Tibial nerve (tissue), 4 donors: Measurements from ENCODE around the gene GNPAT. TPM values are rescaled to one million over a fixed set of nuclear protein-coding genes. Genes with fewer than 3 reads are reported as not detected.

Source experiments
- DNase-seq, 2 donors: peaks; one replicate each; pipeline ENCODE4 v3.0.0-alpha.2; 2019; ENCODE audit warnings: low spot score in 2 of 2
- H3K27ac ChIP-seq, 4 donors: fragments of 200-600 bp; sonication (generic) in 3 of 4; one replicate each; pipeline ENCODE4 v1.5.1; 2017 to 2019; ENCODE audit warnings: mild to moderate bottlenecking in 1 of 4
- H3K27me3 ChIP-seq, 2 donors: fragments of 200-600 bp; sonication (generic) in 1 of 2; one replicate each; pipeline versions ENCODE4 v1.5.1 to v1.6.0; 2017 to 2019
- H3K36me3 ChIP-seq, 3 donors: fragments of 200-600 bp; sonication (generic); one replicate each; pipeline ENCODE4 v1.5.1; 2018 to 2019
- H3K4me1 ChIP-seq, 4 donors: fragments of 200-600 bp; sonication (generic) in 3 of 4; one replicate each; pipeline ENCODE4 v1.5.1; 2017 to 2019
- H3K4me3 ChIP-seq, 4 donors: fragments of 200-600 bp; sonication (generic) in 3 of 4; one replicate each; pipeline ENCODE4 v1.5.1; 2017 to 2019; ENCODE audit warnings: mild to moderate bottlenecking in 1 of 4, moderate library complexity in 1 of 4
- H3K9me3 ChIP-seq, 4 donors: fragments of 200-600 bp; sonication (generic) in 3 of 4; one replicate each; pipeline ENCODE4 v1.5.1; 2017 to 2019
- EP300 ChIP-seq, 2 donors: sonication (generic); formaldehyde crosslinking; IDR thresholded peaks; one replicate each; pipeline ENCODE4 v1.6.1; 2017; ENCODE audit warnings: antibody characterized with exemption in 2 of 2, mild to moderate bottlenecking in 1 of 2
- POLR2A ChIP-seq, 2 donors: fragments of 450-650 bp; IDR thresholded peaks; one replicate each; pipeline ENCODE4 v1.6.1; 2017; ENCODE audit warnings: antibody characterized with exemption in 2 of 2, mild to moderate bottlenecking in 2 of 2, moderate library complexity in 2 of 2
- WGBS, 2 donors: methylation state at CpG; one replicate each; pipeline ENCODE4 v1.1.5; 2018; 5-methylcytosine and 5-hydroxymethylcytosine counted together
- total RNA-seq, 4 donors: library from RNA; depleted of rRNA; stranded (reverse); fragments of >200 nt; gene quantifications; one replicate each; pipeline ENCODE4 v1.1.0, GENCODE V29; 2016
- TF ChIP-seq, protein P1 (sequence below), 5 experiments: fragments of 200-600 bp in 3 of 5; fragments of 450-650 bp in 2 of 5; sonication (generic) in 3 of 5; IDR thresholded peaks; one replicate each; pipeline ENCODE4 v1.5.1; 2016 to 2019; ENCODE audit warnings: antibody characterized with exemption in 5 of 5, mild to moderate bottlenecking in 3 of 5, moderate library complexity in 2 of 5

GNPAT gene
- total RNA-seq, result 10 to 100 TPM; 21.8 to 38.2 (median 33.3) TPM

DNA sequence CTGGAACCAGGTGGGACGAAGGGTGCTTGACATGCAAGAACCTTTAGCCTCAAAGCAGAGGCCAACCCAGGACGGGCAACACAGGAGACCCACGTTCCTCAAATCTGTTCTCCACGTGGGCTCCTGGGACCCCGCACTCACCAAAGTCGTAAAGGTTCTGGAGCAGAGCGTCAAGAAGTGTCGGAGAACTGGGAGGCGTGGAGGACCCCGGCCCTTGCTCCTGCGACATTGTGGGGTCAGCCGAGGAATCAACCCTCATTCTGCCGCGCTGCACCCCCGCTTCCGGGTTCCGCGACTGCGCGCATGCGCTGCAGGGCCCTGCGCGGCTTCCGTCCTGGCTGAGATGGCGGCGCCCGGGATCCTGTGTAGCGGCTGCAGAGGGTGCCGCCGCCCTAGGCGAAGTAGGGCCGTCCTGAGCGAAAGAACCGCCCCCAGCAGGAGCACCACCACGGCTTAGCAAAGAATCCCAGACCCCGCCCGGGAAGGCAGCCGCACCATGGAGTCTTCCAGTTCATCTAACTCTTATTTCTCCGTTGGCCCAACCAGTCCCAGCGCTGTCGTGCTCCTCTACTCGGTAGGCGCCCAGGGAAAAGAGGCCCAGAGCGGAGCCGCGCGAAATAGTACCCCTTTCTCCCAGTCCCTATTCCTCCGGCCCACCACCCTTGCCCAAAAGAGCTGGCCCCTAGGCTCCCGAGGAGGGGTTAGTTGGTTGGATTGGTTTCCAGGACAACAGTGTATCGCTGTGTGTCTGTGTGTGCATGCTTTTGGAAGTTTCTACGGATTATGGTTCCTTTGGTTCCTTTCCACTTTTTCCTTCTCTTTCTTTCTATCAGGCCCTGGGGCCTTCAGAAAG lies at the start of gene GNPAT:
Gene GNPAT, plus strand, starts transcription at position 330 of the 853 bp plus-strand sequence. Its CDS starts 167 bp downstream, at position 497.
- TF ChIP-seq, protein P1, sequence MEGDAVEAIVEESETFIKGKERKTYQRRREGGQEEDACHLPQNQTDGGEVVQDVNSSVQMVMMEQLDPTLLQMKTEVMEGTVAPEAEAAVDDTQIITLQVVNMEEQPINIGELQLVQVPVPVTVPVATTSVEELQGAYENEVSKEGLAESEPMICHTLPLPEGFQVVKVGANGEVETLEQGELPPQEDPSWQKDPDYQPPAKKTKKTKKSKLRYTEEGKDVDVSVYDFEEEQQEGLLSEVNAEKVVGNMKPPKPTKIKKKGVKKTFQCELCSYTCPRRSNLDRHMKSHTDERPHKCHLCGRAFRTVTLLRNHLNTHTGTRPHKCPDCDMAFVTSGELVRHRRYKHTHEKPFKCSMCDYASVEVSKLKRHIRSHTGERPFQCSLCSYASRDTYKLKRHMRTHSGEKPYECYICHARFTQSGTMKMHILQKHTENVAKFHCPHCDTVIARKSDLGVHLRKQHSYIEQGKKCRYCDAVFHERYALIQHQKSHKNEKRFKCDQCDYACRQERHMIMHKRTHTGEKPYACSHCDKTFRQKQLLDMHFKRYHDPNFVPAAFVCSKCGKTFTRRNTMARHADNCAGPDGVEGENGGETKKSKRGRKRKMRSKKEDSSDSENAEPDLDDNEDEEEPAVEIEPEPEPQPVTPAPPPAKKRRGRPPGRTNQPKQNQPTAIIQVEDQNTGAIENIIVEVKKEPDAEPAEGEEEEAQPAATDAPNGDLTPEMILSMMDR (IDR thresholded peaks at IDR 0.05), result no peak
- TF ChIP-seq POLR2A (IDR thresholded peaks at IDR 0.05) (peak; percentile 58 to 76), EP300 (IDR thresholded peaks at IDR 0.05) (peak in 1 of 2 donors; percentile 96)
- 0% methylated on average over 19 to 23 of the region's 51 CpGs for WGBS, 2 donors
- Histone ChIP-seq H3K9me3 (no peaks in the 10 kb centered on the region), H3K27ac (peak within 1 kb of the TSS; percentile 1 to 88 (median 86)), H3K27me3 (no peaks in the 10 kb centered on the region), H3K4me3 (peak within 1 kb of the TSS; percentile 58 to 86 (median 81)), H3K4me1 (peaks cover 0 to 58% (median 23%) of the 10 kb centered on the region in 4 donors), H3K36me3 (peaks cover 0 to 26% (median 0%) of the 10 kb centered on the region in 3 donors)
- DNase-seq, result peak; percentile 72 to 73

DNA sequence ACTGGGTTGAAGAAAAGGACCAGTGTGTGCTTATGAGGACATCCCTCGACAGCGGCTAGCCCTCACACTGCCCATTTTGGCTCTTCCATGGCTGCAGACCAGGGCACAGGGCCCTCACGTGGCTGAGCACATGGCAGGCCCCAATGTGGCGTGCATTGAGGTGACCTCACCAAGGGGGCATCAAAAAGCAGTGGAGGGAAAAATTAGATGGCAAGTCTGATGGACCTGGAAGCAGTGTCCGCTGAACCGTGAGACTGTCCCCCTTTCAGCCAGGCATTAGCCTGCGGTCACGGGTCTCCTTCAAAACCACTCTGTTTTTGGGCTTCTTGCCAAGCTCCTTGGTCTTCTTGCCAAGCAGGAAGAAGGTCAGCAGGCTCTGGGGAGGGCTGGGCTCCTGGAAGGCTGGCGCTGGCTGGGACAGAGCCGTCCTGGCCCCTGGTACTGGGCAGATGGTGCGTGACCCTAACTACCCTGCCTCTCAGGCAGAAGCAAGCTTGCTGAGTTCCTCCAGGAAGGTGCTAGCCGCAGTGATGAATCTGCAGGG lies 48.3 kb upstream of the GNPAT start:
- Histone ChIP-seq H3K4me3 (no peak overlapping the region), H3K27ac (no peak overlapping the region), H3K36me3 (no peaks in the 10 kb centered on the region), H3K27me3 (no peaks in the 10 kb centered on the region), H3K4me1 (peaks cover 0 to 8% (median 0%) of the 10 kb centered on the region in 4 donors), H3K9me3 (no peaks in the 10 kb centered on the region)
- no peak for DNase-seq
- TF ChIP-seq EP300 (IDR thresholded peaks at IDR 0.05), result no peak
- 25 to 33% methylated on average over 12 of the region's 12 CpGs for WGBS, 2 donors

DNA sequence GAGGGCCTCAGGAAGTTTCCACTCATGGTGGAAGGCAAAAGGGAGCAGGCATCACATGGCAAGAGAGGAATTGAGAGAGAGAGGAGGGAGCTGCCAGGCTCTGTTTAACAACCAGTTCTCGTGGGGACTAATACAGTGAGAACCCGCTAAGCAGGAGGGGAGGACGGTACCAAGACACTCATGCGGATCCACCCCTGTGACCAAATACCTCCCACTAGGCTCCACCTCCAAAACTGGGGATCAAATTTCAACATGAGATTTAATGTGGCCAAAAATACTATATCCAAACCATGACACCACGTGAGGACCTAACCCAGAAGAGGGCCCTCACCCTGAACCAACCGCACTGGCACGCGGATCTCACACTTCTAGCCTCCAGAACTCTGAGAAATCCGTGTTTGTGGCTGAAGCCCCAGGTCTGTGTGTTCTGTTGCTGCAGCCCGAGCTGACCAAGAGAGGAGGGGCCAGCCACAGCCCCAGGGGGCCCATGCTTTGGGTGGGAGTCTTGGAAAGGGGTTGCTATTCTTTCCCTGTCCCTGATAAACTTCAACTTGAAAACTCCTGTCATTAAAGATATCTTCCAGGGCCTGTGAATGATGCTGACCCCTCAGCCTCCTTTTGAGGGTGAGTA lies 47.2 kb upstream of the GNPAT start:
- no peak for DNase-seq
- no peaks in the 10 kb centered on the region for H3K36me3 ChIP-seq
- TF ChIP-seq, protein P1 (IDR thresholded peaks at IDR 0.05), result no peak
- TF ChIP-seq POLR2A (IDR thresholded peaks at IDR 0.05) (no peak), EP300 (IDR thresholded peaks at IDR 0.05) (no peak)
- H3K4me3 ChIP-seq, result no peak overlapping the region
- 75 to 76% methylated on average over 10 of the region's 10 CpGs for WGBS, 2 donors
- H3K9me3 ChIP-seq, result no peaks in the 10 kb centered on the region
- peaks cover 0 to 8% (median 0%) of the 10 kb centered on the region in 4 donors for H3K4me1 ChIP-seq
- no peaks in the 10 kb centered on the region for H3K27me3 ChIP-seq
- no peak overlapping the region for H3K27ac ChIP-seq

DNA sequence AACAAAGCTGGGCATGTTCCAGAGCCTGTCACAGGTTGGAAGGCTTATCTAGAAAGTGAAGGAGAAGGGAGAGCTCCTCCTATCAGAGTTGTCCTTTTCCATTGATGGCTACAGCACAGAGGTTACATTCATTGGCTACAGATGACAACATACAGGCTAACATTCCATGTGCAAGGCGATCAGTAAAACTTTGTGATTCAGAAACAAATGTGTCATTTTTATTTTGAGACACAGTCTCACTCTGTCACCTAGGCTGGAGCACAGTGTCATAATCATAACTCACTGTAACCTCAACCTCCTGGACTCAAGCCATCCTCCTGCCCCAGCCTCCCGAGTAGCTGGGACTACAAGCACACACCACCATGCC lies 46.6 kb upstream of the GNPAT start:
- Histone ChIP-seq H3K4me3 (no peak overlapping the region), H3K27me3 (no peaks in the 10 kb centered on the region), H3K4me1 (peaks cover 0 to 8% (median 0%) of the 10 kb centered on the region in 4 donors), H3K36me3 (no peaks in the 10 kb centered on the region), H3K27ac (no peak overlapping the region), H3K9me3 (no peaks in the 10 kb centered on the region)
- 59 to 64% methylated on average over 2 of the region's 2 CpGs for WGBS, 2 donors
- no peak for DNase-seq
- TF ChIP-seq, protein P1 (IDR thresholded peaks at IDR 0.05), result no peak
- no peak for TF ChIP-seq EP300 (IDR thresholded peaks at IDR 0.05)
- TF ChIP-seq POLR2A (IDR thresholded peaks at IDR 0.05), result no peak

DNA sequence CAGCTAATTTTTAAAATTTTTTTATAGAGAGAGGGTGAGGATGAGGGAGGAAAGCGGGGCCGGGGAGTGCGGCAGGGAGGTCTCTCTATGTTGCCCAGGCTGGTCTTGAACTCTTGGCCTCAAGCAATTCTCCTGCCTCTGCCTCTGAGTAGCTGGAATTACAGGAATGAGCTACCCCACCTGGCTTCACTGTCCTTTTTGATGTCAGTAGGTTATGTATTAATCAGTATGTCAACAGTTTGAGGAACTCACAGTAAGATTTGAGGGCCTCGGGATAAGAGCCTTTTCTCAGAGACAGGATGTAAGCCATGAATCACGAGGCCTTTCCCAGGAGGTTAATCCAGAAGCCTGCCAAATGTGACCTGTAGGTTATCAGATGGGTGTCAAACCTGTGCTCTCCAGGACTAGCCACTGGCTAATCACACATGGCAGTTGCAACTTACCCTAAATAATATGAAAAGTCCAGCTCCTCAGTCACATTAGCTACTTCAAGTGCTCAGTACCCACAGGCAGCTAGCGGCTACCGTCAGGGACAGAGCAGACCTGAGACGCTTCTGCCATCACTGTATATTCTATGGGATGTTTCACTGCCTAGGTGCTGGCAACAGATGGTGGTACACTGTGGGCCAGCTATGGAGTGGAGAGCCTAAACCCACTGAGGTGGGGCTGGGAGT lies 46.0 kb upstream of the GNPAT start:
- no peaks in the 10 kb centered on the region for H3K9me3 ChIP-seq
- H3K4me1 ChIP-seq, result peaks cover 0 to 8% (median 0%) of the 10 kb centered on the region in 4 donors
- TF ChIP-seq EP300 (IDR thresholded peaks at IDR 0.05) (no peak), POLR2A (IDR thresholded peaks at IDR 0.05) (no peak)
- TF ChIP-seq, protein P1 (IDR thresholded peaks at IDR 0.05), result no peak
- H3K36me3 ChIP-seq, result no peaks in the 10 kb centered on the region
- WGBS, 2 donors, result 74 to 75% methylated on average over 8 of the region's 8 CpGs
- H3K27me3 ChIP-seq, result no peaks in the 10 kb centered on the region
- no peak for DNase-seq
- H3K27ac ChIP-seq, result no peak overlapping the region
- no peak overlapping the region for H3K4me3 ChIP-seq
